ENCODE results near the gene LAMB4.
A peak's percentile ranks its signal among the peaks of the same experiment; 100 is the strongest.

The LAMB4 gene

DNA sequence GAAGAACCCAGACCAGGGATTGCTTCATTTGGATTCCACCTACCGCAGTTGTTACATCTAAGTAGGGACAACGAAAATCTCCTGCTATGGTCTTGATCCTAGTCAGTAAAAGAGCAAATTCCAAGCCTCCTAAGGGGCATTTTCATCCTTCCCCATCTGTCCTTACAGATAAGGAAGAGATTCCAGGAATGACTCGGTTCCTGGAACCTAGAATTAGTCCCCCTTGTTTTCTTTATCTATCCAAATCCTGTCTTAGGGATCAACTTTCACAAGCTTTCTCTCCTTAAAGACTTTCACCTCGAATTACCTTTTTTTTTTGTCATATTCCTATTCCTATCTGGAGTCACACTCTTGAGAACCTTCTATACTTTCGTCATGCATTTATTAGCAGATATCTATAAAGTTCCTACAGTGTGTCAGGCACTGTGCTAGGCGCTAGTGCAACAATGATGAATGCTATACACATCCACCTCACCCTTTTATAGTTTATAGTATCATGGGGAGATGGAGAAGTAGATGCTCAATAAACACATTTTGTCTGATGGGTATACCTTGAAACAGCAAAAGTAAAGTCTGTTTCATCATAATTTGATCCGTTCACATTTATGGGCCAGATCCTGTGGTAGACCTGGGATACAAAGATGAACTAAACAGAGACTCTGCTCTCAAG lies 39.2 kb downstream of the LAMB4 start:
- Histone ChIP-seq H3K4me2 (ENCODE audit: low read length) (no peak overlapping the region), H3K4me1 (ENCODE audit: control insufficient read depth, low read depth, low read length) (no peaks in the 10 kb centered on the region), H3K27me3 (ENCODE audit: insufficient read depth, low read length, poor library complexity) (no peaks in the 10 kb centered on the region), H2BK5ac (ENCODE audit: low read length) (no peak overlapping the region), H3K36me3 (ENCODE audit: control insufficient read depth, insufficient read depth, low read length) (no peaks in the 10 kb centered on the region), H3K4ac (ENCODE audit: low read depth, low read length) (no peak overlapping the region), H3K4me3 (ENCODE audit: low read length) (no peak overlapping the region), H3K56ac (ENCODE audit: low read length) (no peak overlapping the region), H2AK5ac (ENCODE audit: low read length) (no peak overlapping the region), H4K5ac (ENCODE audit: low read length) (no peak overlapping the region), H2BK120ac (ENCODE audit: low read depth, low read length) (no peak overlapping the region), H2BK15ac (replicated peaks; ENCODE audit: low read depth) (no peak overlapping the region), H3K9ac (ENCODE audit: low read length) (no peak overlapping the region), H3K27ac (ENCODE audit: low read depth, low read length) (no peak overlapping the region), H3K79me2 (ENCODE audit: control insufficient read depth, insufficient read depth, low read length) (no peaks in the 10 kb centered on the region), H3K23ac (ENCODE audit: low read length) (no peak overlapping the region), H3K18ac (ENCODE audit: low read length) (no peak overlapping the region), H4K8ac (ENCODE audit: low read depth, low read length) (no peak overlapping the region), H3K79me1 (ENCODE audit: low read length) (no peaks in the 10 kb centered on the region)
- no CpG with 5 or more reads among the region's 7 CpGs for WGBS (ENCODE audit: extremely low coverage, insufficient coverage, low lambda C conversion rate)
- DNase-seq, result peak; percentile 77

DNA sequence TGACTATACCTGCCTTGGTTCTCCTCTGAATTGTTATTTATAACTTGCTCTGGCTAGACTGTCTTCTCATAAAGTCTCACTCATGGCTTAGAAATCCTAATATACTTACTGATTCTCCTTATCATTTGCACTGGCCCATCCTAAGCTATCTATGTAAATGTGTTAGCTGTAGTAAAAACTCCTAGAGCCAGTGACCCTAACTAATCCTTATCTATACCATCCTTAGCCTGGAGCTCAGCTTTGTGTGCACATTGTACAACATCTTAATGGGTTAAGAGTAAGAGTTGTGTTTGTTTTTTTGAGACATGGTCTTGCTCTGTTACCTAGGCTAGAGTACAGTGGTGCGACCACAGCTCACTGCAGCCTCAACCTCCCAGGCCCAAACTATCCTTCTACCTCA lies 40.8 kb downstream of the LAMB4 start:
- no peak overlapping the region for H3K4ac ChIP-seq (ENCODE audit: low read depth, low read length)
- no peaks in the 10 kb centered on the region for H3K79me1 ChIP-seq (ENCODE audit: low read length)
- H4K5ac ChIP-seq (ENCODE audit: low read length), result no peak overlapping the region
- no peak overlapping the region for H2AK5ac ChIP-seq (ENCODE audit: low read length)
- H3K9ac ChIP-seq (ENCODE audit: low read length), result no peak overlapping the region
- H2BK15ac ChIP-seq (replicated peaks; ENCODE audit: low read depth), result no peak overlapping the region
- no peak overlapping the region for H3K18ac ChIP-seq (ENCODE audit: low read length)
- H3K4me2 ChIP-seq (ENCODE audit: low read length), result no peak overlapping the region
- peak; percentile 11 for DNase-seq
- no peaks in the 10 kb centered on the region for H3K27me3 ChIP-seq (ENCODE audit: insufficient read depth, low read length, poor library complexity)
- H3K4me1 ChIP-seq (ENCODE audit: control insufficient read depth, low read depth, low read length), result no peaks in the 10 kb centered on the region
- no peak overlapping the region for H2BK5ac ChIP-seq (ENCODE audit: low read length)
- no peak overlapping the region for H3K56ac ChIP-seq (ENCODE audit: low read length)
- H3K23ac ChIP-seq (ENCODE audit: low read length), result no peak overlapping the region
- no peaks in the 10 kb centered on the region for H3K79me2 ChIP-seq (ENCODE audit: control insufficient read depth, insufficient read depth, low read length)
- WGBS (ENCODE audit: extremely low coverage, insufficient coverage, low lambda C conversion rate), result no CpG with 5 or more reads among the region's 1 CpG
- H3K36me3 ChIP-seq (ENCODE audit: control insufficient read depth, insufficient read depth, low read length), result no peaks in the 10 kb centered on the region
- no peak overlapping the region for H3K4me3 ChIP-seq (ENCODE audit: low read length)
- H3K27ac ChIP-seq (ENCODE audit: low read depth, low read length), result no peak overlapping the region
- no peak overlapping the region for H4K8ac ChIP-seq (ENCODE audit: low read depth, low read length)
- H2BK120ac ChIP-seq (ENCODE audit: low read depth, low read length), result no peak overlapping the region

DNA sequence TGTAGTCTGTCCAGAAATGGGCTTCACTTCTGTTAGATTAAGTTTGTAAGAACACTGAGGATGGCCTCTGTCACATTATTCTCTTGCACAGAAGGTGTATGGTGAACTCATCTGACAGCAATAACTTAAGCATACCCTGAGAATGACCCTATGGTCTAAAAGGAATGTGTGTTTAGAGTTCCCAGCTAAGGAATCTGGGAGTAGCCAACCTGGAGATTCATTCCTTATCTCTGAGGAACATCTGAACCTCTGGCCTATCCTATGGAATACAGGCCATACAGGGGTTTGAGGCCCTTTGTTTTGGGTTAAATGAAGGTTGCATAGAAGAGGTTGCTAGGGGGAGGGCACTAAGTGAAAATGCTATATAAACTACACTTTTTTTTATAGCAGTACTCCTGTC lies 41.4 kb downstream of the LAMB4 start:
- Histone ChIP-seq H3K18ac (ENCODE audit: low read length) (no peak overlapping the region), H3K4ac (ENCODE audit: low read depth, low read length) (no peak overlapping the region), H3K9ac (ENCODE audit: low read length) (no peak overlapping the region), H3K4me1 (ENCODE audit: control insufficient read depth, low read depth, low read length) (no peaks in the 10 kb centered on the region), H4K8ac (ENCODE audit: low read depth, low read length) (no peak overlapping the region), H3K56ac (ENCODE audit: low read length) (no peak overlapping the region), H2BK120ac (ENCODE audit: low read depth, low read length) (no peak overlapping the region), H3K27me3 (ENCODE audit: insufficient read depth, low read length, poor library complexity) (no peaks in the 10 kb centered on the region), H3K4me3 (ENCODE audit: low read length) (no peak overlapping the region), H2AK5ac (ENCODE audit: low read length) (no peak overlapping the region), H3K23ac (ENCODE audit: low read length) (no peak overlapping the region), H3K79me1 (ENCODE audit: low read length) (no peaks in the 10 kb centered on the region), H2BK15ac (replicated peaks; ENCODE audit: low read depth) (no peak overlapping the region), H2BK5ac (ENCODE audit: low read length) (no peak overlapping the region), H3K4me2 (ENCODE audit: low read length) (no peak overlapping the region), H3K79me2 (ENCODE audit: control insufficient read depth, insufficient read depth, low read length) (no peaks in the 10 kb centered on the region), H3K27ac (ENCODE audit: low read depth, low read length) (no peak overlapping the region), H4K5ac (ENCODE audit: low read length) (no peak overlapping the region), H3K36me3 (ENCODE audit: control insufficient read depth, insufficient read depth, low read length) (no peaks in the 10 kb centered on the region)
- peak; percentile 52 for DNase-seq

DNA sequence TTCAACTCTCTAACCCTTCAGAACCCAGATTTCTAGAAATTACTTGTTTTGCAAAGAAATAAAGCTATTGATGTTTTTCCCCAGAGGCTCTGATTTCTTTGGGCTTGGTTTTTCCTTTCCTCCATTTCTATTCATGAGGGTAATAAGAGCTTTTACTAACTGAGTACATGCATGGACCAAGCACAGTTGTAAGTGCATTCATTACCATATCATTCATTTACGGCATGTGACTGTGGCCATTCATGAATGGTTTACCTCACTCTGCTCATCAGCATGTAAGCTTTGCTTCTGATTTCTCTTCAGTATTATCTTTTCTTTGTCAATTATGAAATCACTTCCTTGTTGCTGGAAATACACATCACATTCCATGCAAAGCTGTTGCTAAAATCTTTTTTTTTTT lies 42.4 kb downstream of the LAMB4 start:
- no peak overlapping the region for H2BK15ac ChIP-seq (replicated peaks; ENCODE audit: low read depth)
- no peaks in the 10 kb centered on the region for H3K27me3 ChIP-seq (ENCODE audit: insufficient read depth, low read length, poor library complexity)
- WGBS (ENCODE audit: extremely low coverage, insufficient coverage, low lambda C conversion rate), result no CpG with 5 or more reads among the region's 1 CpG
- H3K4me3 ChIP-seq (ENCODE audit: low read length), result no peak overlapping the region
- H3K18ac ChIP-seq (ENCODE audit: low read length), result no peak overlapping the region
- H3K9ac ChIP-seq (ENCODE audit: low read length), result no peak overlapping the region
- no peak overlapping the region for H2AK5ac ChIP-seq (ENCODE audit: low read length)
- H4K5ac ChIP-seq (ENCODE audit: low read length), result no peak overlapping the region
- DNase-seq, result no peak
- no peak overlapping the region for H4K8ac ChIP-seq (ENCODE audit: low read depth, low read length)
- H3K27ac ChIP-seq (ENCODE audit: low read depth, low read length), result no peak overlapping the region
- H3K23ac ChIP-seq (ENCODE audit: low read length), result no peak overlapping the region
- no peaks in the 10 kb centered on the region for H3K79me1 ChIP-seq (ENCODE audit: low read length)
- no peak overlapping the region for H3K4me2 ChIP-seq (ENCODE audit: low read length)
- H3K79me2 ChIP-seq (ENCODE audit: control insufficient read depth, insufficient read depth, low read length), result no peaks in the 10 kb centered on the region
- no peak overlapping the region for H3K4ac ChIP-seq (ENCODE audit: low read depth, low read length)
- no peaks in the 10 kb centered on the region for H3K4me1 ChIP-seq (ENCODE audit: control insufficient read depth, low read depth, low read length)
- no peak overlapping the region for H2BK5ac ChIP-seq (ENCODE audit: low read length)
- H3K36me3 ChIP-seq (ENCODE audit: control insufficient read depth, insufficient read depth, low read length), result no peaks in the 10 kb centered on the region
- no peak overlapping the region for H3K56ac ChIP-seq (ENCODE audit: low read length)
- H2BK120ac ChIP-seq (ENCODE audit: low read depth, low read length), result no peak overlapping the region

DNA sequence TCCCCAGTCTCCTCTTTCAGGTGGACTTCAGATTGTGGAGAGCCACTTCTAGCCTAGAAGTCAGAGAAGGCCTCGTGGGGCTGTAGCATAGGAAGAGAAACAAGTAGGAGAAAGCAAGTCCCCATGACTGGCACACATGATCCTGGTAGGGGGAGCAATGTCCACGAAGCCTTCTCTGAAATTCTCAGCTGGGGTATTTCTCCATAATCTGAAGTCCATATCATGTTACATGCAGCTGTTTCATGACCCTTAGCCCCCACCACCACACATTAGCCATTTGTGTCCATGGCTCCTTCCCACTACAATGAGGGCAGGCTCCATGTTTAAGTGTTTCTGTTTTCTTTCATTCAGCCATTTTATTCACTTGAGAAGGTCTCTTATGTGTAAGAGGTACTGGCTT lies 43.2 kb downstream of the LAMB4 start:
- Histone ChIP-seq H3K36me3 (ENCODE audit: control insufficient read depth, insufficient read depth, low read length) (no peaks in the 10 kb centered on the region), H4K8ac (ENCODE audit: low read depth, low read length) (no peak overlapping the region), H3K79me2 (ENCODE audit: control insufficient read depth, insufficient read depth, low read length) (no peaks in the 10 kb centered on the region), H3K18ac (ENCODE audit: low read length) (no peak overlapping the region), H4K5ac (ENCODE audit: low read length) (no peak overlapping the region), H2BK5ac (ENCODE audit: low read length) (no peak overlapping the region), H3K23ac (ENCODE audit: low read length) (no peak overlapping the region), H2BK15ac (replicated peaks; ENCODE audit: low read depth) (no peak overlapping the region), H3K4me3 (ENCODE audit: low read length) (no peak overlapping the region), H3K56ac (ENCODE audit: low read length) (no peak overlapping the region), H3K79me1 (ENCODE audit: low read length) (no peaks in the 10 kb centered on the region), H3K27ac (ENCODE audit: low read depth, low read length) (no peak overlapping the region), H3K4ac (ENCODE audit: low read depth, low read length) (no peak overlapping the region), H2BK120ac (ENCODE audit: low read depth, low read length) (no peak overlapping the region), H3K27me3 (ENCODE audit: insufficient read depth, low read length, poor library complexity) (no peaks in the 10 kb centered on the region), H3K4me2 (ENCODE audit: low read length) (no peak overlapping the region), H3K9ac (ENCODE audit: low read length) (no peak overlapping the region), H2AK5ac (ENCODE audit: low read length) (no peak overlapping the region), H3K4me1 (ENCODE audit: control insufficient read depth, low read depth, low read length) (no peaks in the 10 kb centered on the region)
- no peak for DNase-seq
- WGBS (ENCODE audit: extremely low coverage, insufficient coverage, low lambda C conversion rate), result no CpG with 5 or more reads among the region's 2 CpGs

DNA sequence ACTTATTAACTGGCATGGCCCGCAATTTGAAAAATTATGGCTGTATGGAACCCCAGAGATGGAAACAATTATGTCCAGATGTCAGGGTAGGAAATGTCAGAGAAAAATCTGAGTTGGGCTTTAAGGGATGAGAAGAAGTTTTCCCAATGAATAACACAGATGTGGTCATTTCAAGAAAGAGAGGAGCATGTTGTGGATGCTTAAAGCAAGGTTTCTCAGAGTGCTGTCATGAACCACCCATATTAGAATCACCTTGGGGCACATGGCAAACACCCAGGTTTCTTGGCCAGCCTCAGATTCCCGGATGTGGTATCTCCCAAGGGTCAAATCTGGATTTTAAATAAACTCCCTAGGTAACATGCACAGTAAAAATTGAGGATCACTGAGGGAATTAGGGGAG lies 43.6 kb downstream of the LAMB4 start:
- no peaks in the 10 kb centered on the region for H3K79me2 ChIP-seq (ENCODE audit: control insufficient read depth, insufficient read depth, low read length)
- no CpG with 5 or more reads among the region's 2 CpGs for WGBS (ENCODE audit: extremely low coverage, insufficient coverage, low lambda C conversion rate)
- H2BK120ac ChIP-seq (ENCODE audit: low read depth, low read length), result no peak overlapping the region
- H4K5ac ChIP-seq (ENCODE audit: low read length), result no peak overlapping the region
- no peak overlapping the region for H2BK15ac ChIP-seq (replicated peaks; ENCODE audit: low read depth)
- H3K9ac ChIP-seq (ENCODE audit: low read length), result no peak overlapping the region
- H3K18ac ChIP-seq (ENCODE audit: low read length), result no peak overlapping the region
- H3K79me1 ChIP-seq (ENCODE audit: low read length), result no peaks in the 10 kb centered on the region
- H4K8ac ChIP-seq (ENCODE audit: low read depth, low read length), result no peak overlapping the region
- no peak overlapping the region for H3K27ac ChIP-seq (ENCODE audit: low read depth, low read length)
- no peak overlapping the region for H3K4ac ChIP-seq (ENCODE audit: low read depth, low read length)
- H2AK5ac ChIP-seq (ENCODE audit: low read length), result no peak overlapping the region
- H3K4me3 ChIP-seq (ENCODE audit: low read length), result no peak overlapping the region
- no peak overlapping the region for H3K23ac ChIP-seq (ENCODE audit: low read length)
- no peak for DNase-seq
- H3K56ac ChIP-seq (ENCODE audit: low read length), result no peak overlapping the region
- no peaks in the 10 kb centered on the region for H3K36me3 ChIP-seq (ENCODE audit: control insufficient read depth, insufficient read depth, low read length)
- no peak overlapping the region for H3K4me2 ChIP-seq (ENCODE audit: low read length)
- no peaks in the 10 kb centered on the region for H3K27me3 ChIP-seq (ENCODE audit: insufficient read depth, low read length, poor library complexity)
- no peaks in the 10 kb centered on the region for H3K4me1 ChIP-seq (ENCODE audit: control insufficient read depth, low read depth, low read length)
- no peak overlapping the region for H2BK5ac ChIP-seq (ENCODE audit: low read length)

All from mesendoderm (in vitro differentiated cells).